ENCODE measurements around the gene USP47.

- TF ChIP-seq HDGF (IDR thresholded peaks at IDR 0.05; ENCODE audit: borderline replicate concordance) (no peak), FOXM1 (IDR thresholded peaks at IDR 0.05; ENCODE audit: borderline replicate concordance) (no peak), FOXA1 (IDR thresholded peaks at IDR 0.05) (no peak), NFRKB (IDR thresholded peaks at IDR 0.05) (no peak), SP1 (IDR thresholded peaks at IDR 0.05) (no peak), ARNT (IDR thresholded peaks at IDR 0.05) (no peak), BHLHE40 (IDR thresholded peaks at IDR 0.05; ENCODE audit: borderline replicate concordance) (no peak), ELF4 (IDR thresholded peaks at IDR 0.05) (no peak), SUZ12 (IDR thresholded peaks at IDR 0.05) (no peak), L3MBTL2 (conservative IDR thresholded peaks at IDR 0.05) (no peak), LEF1 (IDR thresholded peaks at IDR 0.05; ENCODE audit: borderline replicate concordance) (no peak), FOXK2 (IDR thresholded peaks at IDR 0.05) (no peak), CTBP1 (IDR thresholded peaks at IDR 0.05; ENCODE audit: borderline replicate concordance) (no peak), TARDBP (IDR thresholded peaks at IDR 0.05) (no peak)
These were observed 95.7 kb downstream of the USP47 start for GRCh38 chr11:11937433-11937832.
